Left kidney (tissue), 2 donors: ENCODE results near the gene P2RY8. TPM values are rescaled to one million over a fixed set of nuclear protein-coding genes. Genes with fewer than 3 reads are reported as not detected.
"Not testable (repeated sequence)": the region's sequence is repeated elsewhere in the genome, so short reads cannot be mapped to it uniquely, and the experiment has no call there.

Experiments
- DNase-seq: peaks from one replicate; pipeline ENCODE4 v3.0.0-alpha.2; 2013
- polyA plus RNA-seq: library from polyadenylated mRNA; unstranded; fragments of 120-200 nt; gene quantifications from one replicate; pipeline ENCODE4 v1.2.1, GENCODE V29; 2013; ENCODE audit not compliant: insufficient read length

The P2RY8 gene
- polyA plus RNA-seq, 1 donor: 0.73 TPM

DNA sequence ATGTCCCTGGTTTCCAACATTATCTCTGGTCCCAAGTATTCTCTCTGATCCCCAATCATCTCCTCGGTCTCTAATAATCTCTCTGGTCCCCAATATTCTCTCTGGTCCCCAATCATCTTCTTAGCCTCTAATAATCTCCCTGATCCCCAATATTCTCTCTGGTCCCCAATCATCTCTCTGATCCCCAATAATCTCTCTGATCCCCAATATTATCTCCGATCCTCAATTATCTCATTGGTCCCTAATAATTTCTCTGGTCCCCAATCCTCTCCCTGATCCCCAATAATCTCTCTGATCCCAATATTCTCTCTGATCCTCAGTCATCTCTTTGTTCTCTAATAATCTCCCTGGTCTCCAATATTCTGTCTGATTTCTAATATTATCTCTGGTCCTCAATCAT, 16.6 kb downstream of the P2RY8 start:
- DNase-seq: no peak

- DNase-seq: no peak
Observed at GRCh38 chrX:1519022-1519497, 17.9 kb downstream of the P2RY8 start.

DNA sequence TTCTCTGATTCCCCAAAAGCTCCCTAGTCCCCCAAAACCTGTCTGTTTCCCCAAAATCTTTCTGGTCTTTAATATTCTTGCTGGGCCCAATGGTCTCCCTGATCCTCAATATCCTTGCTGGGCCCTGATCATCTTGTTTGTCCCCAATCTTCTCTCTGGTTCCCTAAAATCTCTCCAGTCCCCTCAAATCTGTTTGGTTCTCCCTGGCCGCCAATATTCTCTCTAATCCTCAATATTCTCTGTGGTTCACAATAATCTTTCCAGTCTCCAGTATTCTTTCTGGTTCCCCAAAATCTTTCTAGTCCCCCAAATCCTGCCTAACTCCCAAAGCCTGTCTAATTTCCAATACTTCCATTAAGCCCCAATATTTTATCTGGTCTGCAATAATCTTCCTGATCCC, 18.5 kb downstream of the P2RY8 start:
- DNase-seq: no peak

DNA sequence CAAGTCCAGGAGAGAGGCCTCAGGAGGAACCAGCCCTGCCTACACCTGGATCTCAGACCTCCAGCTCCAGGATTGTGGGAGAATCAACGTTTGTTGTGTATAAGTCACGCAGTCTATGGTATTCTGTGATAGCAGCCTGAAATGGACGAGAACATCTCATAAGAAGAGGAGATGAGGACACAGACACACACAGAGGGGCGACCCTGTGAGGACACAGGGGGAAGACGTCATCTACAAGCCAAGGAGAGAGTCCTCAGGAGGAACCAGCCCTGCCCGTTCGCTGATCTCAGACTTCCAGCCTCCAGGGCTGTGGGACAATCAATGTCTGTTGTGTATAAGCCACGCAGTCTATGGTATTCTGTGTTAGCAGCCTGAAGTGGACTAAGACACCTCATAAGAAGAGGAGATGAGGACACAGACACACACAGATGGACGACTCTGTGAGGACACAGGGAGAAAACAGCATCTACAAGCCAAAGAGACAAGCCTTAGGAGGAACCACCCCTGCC, 20.3 kb downstream of the P2RY8 start:
- no peak for DNase-seq

DNA sequence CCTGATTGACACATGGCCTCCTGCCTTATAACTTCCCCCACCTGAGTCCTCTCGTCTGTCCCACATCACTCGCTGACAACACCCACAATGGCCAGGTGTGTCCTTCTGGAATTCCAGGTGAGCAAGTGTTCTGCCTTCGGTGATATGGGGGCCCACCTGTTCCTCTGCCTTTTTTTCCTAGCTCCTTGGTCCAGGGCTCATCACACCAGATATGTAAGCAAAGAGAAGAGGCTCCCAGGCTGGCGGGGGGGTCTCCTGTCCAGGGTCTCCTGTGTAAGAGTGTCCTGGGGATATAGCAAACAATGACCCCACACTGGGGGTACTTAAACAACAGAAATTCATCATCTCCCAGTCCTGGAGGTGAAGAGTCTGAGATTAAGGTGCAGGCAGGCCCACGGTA, 25.2 kb downstream of the P2RY8 start:
- DNase-seq: no peak

DNA sequence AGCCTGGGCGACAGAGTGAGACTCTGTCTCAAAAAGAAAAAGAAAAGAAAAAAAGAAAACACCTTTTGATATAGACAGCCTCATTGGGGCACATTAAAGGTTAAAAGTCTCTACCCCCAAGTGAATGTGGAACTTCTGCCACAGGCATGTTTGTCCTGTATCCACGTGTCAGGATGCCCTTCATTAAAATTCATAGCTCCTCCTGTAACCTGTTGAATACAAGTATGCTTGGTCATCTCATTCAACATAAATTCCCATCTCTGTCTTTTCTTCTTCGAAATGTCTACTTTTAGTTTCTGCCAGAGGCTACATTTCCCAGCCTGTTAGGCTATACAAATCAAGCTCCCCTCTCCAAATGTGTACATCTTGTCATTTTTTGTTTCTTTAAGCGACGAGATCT, 25.8 kb downstream of the P2RY8 start:
- no peak for DNase-seq

- no peak for DNase-seq
Observed at GRCh38 chrX:1507511-1508463, 29.2 kb downstream of the P2RY8 start.

GRCh38 chrX:1506916-1507315, 30.1 kb downstream of the P2RY8 start:
- no peak for DNase-seq

DNA sequence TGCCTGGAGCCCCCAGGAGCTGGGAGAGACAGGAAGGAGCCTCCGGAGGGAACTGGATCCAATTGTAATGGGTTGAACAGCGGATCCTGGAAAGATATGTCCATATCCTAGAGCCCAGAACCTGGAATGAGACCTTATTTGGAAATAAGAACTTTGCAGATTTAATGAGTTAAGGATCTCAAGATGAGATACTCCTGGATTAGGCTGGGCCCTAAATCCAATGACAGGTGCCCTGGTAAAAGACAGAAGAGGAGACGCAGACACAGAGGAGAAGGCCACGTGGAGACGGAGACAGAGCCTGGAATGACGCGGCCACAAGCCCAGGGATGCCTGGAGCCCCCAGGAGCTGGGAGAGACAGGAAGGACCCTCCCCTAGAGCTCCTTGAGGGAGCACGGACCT, 34.1 kb downstream of the P2RY8 start:
- DNase-seq: no peak

DNA sequence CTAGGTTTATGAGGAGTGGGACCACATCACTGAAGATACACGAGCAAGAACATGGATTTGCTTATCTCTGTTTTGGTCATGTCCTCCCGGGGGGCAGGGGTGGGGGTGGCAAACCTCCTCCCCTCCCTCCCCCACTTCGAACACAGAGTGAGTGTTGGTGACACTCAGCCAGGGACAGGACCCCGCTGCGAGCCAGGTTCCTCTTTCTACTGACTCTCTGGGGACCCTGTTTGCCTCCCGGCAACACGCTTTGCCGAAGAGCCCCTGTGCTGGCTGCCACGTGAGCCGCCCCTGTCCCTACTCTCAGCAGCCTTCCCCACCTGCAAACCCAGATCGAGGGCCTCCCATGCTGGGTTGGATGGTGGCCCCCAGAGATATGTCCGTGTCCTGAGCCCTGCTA, 34.7 kb downstream of the P2RY8 start:
- DNase-seq: no peak

DNA sequence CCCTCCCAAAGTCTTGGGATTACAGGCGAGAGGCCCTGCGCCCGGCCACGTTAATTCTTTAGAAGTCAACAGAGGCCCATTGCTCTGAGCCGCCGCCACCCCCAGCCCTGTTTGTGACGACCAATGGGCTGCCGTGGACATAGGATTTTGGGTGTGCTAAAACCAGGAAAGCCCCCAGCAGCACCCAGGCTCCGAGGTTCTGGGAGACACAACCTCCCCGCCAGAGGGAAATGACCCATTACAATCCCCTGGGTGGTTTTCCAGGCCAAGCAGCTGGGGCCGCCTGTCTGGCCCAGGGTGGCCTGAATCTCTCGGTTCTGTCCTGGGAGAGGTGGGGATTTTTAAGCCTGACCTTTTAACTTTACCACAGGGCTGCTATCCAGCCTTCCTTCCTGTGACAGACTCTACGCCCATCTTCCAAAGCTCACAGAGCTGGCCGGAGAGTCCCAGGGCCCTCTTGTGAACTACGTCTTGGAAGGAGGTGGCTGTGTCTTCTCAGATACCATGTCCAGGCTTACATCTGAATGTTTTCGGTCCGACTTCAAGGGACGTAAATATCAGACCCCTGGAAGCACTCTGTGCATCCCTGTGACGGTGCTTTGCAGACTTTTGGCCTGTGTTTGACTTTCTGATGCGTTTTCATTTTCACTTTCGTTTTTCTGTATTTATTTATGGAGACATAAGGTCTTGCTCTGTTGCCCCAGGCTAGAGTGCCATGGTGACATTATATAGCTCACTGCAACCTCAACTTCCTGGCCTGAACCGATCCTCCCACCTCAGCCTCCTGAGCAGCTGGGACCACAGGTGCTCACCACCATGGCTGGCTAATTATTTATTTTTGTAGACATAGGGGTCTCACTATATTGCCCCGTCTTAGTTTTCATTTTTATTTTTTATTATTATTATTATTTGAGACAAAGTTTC, 36.0 kb downstream of the P2RY8 start:
- DNase-seq: no peak

DNA sequence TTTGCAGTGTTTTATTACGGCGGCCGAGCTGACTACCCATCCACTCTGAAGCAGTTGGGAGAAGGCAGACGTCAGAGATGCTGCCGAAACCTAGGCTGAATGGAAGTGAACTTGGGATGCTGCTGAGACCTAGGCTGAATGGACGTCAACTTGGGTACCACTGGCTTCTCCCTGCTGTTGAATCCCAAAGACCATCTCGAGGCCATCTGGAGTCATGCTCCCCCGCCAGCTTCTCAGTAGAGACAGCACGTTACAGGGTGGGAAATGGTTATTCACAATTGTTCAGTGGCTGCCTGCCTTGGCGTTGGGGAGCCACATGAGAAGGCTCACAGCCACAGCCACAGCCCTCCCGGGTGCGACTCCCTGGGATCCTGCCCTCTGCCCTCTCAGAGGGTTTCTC, 40.9 kb downstream of the P2RY8 start:
- DNase-seq: no peak

- no peak for DNase-seq
Observed at GRCh38 chrX:1493877-1494510, 43.0 kb downstream of the P2RY8 start.

- DNase-seq: no peak
Observed at GRCh38 chrX:1493412-1493811, 43.6 kb downstream of the P2RY8 start.

DNA sequence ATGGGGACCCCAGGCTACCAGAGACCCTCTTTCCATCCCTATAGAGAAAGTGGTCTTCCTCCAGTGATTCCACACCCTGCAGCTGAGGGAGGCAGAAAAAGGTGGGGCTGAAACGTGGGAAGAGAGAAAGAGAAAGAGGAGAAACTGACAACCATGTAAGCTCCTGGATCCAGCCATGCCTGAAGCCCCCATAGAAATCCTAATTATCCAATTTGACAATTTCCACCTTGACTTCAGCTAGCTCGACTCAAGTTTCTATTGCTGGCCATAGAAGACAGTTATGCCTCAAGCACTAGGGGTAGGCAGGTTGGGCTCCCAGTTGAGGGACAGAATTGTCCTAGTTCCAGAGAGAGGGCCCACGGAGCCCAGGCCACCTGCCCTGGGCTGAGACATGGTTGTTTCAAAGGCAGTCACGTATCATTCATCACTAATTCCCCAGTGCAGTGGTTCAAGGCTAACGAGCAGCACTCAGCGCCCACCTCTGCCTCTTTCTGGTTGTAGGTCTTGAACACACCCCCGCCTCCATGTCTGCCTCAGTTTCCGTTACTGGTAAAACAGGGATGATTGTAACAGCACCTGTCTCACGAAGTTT, 44.5 kb downstream of the P2RY8 start:
- no peak for DNase-seq

DNA sequence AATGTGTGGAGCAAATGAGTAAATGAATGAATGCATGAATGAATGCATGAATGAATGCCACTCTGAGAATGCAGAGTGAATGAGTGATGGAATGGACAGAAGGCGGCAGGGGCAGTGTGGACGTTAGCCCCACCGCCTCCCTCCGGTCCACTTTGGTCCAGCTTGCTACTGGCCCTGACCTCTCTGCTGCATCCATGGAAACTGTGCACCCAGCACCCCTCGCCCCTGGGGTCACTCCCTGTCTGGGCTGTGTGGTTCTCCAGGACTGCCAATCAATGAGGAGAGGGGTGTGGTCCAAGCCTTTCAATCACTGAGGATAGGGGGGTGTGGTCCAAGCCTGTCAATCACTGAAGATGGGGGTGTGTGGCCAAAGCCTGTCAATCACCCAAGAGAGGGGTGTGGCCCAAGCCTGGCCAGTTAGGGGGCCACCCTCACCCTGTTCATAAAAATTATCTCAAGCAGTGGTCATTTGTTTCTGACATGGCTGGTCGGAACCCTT, 45.1 kb downstream of the P2RY8 start:
- no peak for DNase-seq

- DNase-seq: not testable (repeated sequence)
Observed at GRCh38 chrX:1491248-1491647, 45.7 kb downstream of the P2RY8 start.

- not testable (repeated sequence) for DNase-seq
Observed at GRCh38 chrX:1490723-1491122, 46.3 kb downstream of the P2RY8 start.

DNA sequence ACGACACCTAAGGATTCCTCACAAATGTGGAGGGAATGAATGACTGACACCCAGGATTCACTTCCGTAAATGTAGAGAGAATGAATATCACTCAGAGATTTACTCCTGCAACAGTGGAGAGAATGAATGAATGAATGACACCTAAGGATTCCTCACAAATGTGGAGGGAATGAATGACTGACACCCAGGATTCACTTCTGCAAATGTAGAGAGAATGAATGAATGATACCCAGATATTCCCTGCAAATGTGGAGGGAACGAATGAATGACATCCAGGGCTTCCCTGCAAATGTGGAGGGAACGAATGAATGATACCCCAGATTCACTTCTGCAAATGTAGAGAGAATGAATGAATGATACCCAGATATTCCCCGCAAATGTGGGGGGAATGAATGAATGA, 47.6 kb downstream of the P2RY8 start:
- not testable (repeated sequence) for DNase-seq

DNA sequence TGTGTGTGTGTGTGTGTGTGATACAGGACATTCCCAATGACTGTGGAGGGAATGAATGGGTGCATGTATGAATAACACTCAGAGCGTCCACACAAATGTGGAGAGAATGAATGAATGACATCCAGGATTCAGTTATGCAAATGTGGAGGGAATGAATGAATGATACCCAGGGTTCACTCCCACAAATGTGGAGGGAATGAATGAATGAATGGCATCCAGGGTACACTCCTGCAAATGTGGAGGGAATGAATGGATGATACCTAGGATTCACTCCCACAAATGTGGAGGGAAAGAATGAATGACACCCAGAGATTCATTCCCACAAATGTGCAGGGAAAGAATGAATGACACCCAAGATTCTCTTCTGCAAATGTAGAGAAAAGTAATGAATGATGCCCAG, 48.2 kb downstream of the P2RY8 start:
- DNase-seq: no peak

- DNase-seq: no peak
Observed at GRCh38 chrX:1488141-1488540, 48.8 kb downstream of the P2RY8 start.

- no peak for DNase-seq
Observed at GRCh38 chrX:1487401-1487800, 49.6 kb downstream of the P2RY8 start.
